ENCODE data around the gene CNN1.
"Not testable (repeated sequence)": the region's sequence is repeated elsewhere in the genome, so short reads cannot be mapped to it uniquely, and the experiment has no call there.

The CNN1 gene

GRCh38 chr19:11535792-11536595 lies 2.7 kb upstream of the CNN1 start:
- DNase-seq: peak; percentile 74

GRCh38 chr19:11539495-11540365 lies 1.1 kb downstream of the CNN1 start:
- DNase-seq: no peak

- no peak for DNase-seq
These were observed 2.0 kb downstream of the CNN1 start for GRCh38 chr19:11540645-11541044.

GRCh38 chr19:11541238-11541637 lies 2.6 kb downstream of the CNN1 start:
- no peak for DNase-seq

GRCh38 chr19:11547929-11548700 lies 9.5 kb downstream of the CNN1 start:
- DNase-seq: no peak

- no peak for DNase-seq
These were observed 10.8 kb downstream of the CNN1 start for GRCh38 chr19:11549386-11549953.

- no peak for DNase-seq
These were observed 11.6 kb downstream of the CNN1 start for GRCh38 chr19:11550265-11550664.

GRCh38 chr19:11551603-11552235 lies 13.1 kb downstream of the CNN1 start:
- no peak for DNase-seq

GRCh38 chr19:11552666-11553372 lies 14.2 kb downstream of the CNN1 start:
- no peak for DNase-seq

GRCh38 chr19:11554160-11554559 lies 15.5 kb downstream of the CNN1 start:
- DNase-seq: no peak

- DNase-seq: no peak
These were observed 16.6 kb downstream of the CNN1 start for GRCh38 chr19:11555246-11555645.

- DNase-seq: no peak
These were observed 18.2 kb downstream of the CNN1 start for GRCh38 chr19:11556634-11557420.

- DNase-seq: peak; percentile 94
These were observed 20.5 kb downstream of the CNN1 start, which contains the start of gene ELOF1 for GRCh38 chr19:11558881-11559828. Gene ELOF1 (minus strand): TSS chr19:11559230. CDS start chr19:11554347, 4,883 bp downstream.

GRCh38 chr19:11560404-11561051 lies 21.9 kb downstream of the CNN1 start:
- DNase-seq: no peak

- DNase-seq: no peak
These were observed 24.9 kb downstream of the CNN1 start for GRCh38 chr19:11563532-11563931.

GRCh38 chr19:11564082-11564807 lies 25.6 kb downstream of the CNN1 start:
- DNase-seq: not testable (repeated sequence)

- DNase-seq: not testable (repeated sequence)
These were observed 27.0 kb downstream of the CNN1 start for GRCh38 chr19:11565649-11565980.

- DNase-seq: no peak
These were observed 27.5 kb downstream of the CNN1 start for GRCh38 chr19:11566164-11566563.
